HG03139 (cell line): ENCODE results near the gene IRX5.

ENCODE experiments used
- ATAC-seq: cut with Tn5 transposase; IDR thresholded peaks from one replicate; pipeline ENCODE4 v1.9.1; 2021; ENCODE audit not compliant: unreplicated experiment

IRX5 gene

GRCh38 chr16:54929090-54930004 lies 1.3 kb upstream of the IRX5 start:
- ATAC-seq = peak; percentile 92

DNA sequence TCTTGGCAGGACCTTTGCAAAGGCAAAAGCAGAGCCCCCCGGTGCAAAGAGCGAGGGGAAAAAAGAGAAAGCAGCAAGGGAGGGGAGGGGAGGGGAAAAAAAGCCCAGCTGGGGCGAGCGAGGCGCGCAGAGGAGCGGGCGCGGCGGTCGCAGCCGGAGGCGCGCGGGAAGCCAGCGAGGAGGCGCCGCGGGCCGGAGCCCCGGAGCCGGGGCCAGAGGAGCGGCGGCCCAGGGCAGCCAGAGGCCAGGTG lies 129 bp downstream of the IRX5 start:
- ATAC-seq = no peak

DNA sequence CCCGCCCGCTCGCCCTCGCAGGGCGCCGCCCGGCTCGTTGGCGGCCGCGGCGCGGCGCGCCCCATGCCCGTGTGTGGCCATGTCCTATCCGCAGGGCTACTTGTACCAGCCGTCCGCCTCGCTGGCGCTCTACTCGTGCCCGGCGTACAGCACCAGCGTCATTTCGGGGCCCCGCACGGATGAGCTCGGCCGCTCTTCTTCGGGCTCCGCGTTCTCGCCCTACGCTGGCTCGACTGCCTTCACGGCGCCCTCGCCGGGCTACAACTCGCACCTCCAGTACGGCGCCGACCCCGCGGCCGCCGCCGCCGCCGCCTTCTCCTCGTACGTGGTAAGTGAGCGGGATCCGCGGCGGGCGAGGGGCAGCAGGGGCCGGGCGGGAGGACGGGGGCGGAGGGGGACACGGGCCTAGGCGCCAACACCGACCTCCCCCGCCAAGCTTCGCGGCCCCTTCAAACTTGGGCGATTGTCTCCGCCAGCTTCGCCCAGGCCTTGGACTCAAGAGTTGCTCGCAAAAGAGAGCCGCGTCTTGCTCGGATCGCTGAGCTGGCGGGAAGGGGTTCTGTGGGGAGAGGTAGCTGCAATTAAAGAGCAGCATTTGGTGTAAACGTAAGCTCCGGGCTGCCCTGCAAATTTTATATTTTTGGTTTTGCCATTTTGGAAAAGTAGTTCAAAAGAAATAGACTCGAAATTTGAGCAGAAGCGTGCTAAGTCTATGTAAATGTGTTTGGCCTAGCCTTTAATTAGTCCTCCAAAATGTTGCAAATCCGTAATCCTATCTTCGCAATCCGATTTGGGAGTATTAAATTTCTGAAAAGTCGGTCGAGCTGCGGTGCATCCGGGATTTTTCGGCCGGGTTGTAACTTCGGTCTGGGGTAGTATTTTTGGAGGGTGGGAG lies 702 bp downstream of the IRX5 start:
- ATAC-seq = no peak

DNA sequence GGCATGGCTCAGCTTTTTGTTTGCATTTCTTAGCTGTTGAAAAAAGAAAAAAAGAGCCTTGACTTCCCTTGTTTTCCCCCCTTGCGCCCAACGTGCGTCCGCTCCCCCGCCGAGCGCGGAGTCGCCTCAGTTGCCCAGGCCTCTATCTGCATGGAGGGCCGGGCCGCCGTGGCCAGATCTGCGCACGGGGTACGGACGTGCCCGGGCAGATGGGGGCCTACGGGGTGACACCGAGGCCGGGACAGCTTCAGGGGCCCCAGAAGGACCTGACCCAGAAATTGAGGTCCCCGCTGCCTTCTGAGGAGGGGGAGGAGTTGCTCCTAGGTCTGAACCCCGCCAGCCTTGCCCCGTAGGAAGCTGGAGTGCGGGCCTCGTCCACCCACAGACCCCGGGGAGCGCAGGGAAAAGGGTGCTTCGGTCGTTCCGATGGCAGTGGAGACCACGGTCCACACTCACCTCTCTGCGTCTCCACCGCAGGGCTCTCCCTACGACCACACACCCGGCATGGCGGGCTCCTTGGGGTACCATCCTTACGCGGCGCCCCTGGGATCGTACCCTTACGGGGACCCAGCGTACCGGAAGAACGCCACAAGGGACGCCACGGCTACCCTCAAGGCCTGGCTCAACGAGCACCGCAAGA lies 1.5 kb downstream of the IRX5 start:
- no peak for ATAC-seq

- no peak for ATAC-seq
These were observed 2.1 kb downstream of the IRX5 start for GRCh38 chr16:54932737-54933254.

GRCh38 chr16:54933281-54934011 lies 2.8 kb downstream of the IRX5 start:
- ATAC-seq = no peak

DNA sequence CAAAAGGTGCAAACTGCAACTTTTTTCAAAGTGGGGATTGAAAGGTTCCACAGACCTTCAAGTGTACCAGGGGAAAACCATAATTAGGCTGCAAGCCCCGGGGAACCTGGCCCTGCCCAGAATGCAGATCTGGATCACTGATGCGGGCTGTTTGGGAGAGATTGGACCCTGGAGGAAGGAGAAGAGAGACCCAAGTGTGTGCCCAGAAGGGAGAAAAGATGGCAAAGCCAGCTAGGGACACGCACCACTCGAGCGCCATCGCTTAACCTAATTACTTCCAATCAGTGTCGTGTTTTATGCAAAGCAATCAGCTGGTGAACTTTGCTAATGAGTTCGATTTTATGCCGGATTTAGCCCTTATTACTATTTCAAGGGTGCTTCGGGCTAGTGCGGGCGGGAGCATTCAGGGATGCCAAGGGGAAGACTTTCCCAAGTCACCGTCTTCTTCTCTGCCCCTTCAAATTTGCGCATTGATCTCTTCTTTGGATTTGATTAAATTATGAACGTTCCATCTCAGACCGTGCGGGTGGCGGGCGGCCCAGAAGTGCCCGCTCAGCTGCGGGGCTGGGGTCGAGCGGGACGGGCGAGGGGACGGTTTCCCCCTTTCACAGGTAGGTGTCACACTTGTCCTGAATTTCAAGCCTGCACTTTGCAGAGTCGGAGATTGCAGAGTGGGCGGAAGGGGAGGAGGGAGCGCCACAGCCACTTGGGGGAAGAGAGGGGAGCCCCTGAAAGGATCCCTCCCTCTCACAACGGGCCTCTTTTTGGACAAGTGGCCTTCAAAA lies 4.0 kb downstream of the IRX5 start:
- ATAC-seq = no peak

GRCh38 chr16:54935266-54935968 lies 4.8 kb downstream of the IRX5 start:
- ATAC-seq = no peak

DNA sequence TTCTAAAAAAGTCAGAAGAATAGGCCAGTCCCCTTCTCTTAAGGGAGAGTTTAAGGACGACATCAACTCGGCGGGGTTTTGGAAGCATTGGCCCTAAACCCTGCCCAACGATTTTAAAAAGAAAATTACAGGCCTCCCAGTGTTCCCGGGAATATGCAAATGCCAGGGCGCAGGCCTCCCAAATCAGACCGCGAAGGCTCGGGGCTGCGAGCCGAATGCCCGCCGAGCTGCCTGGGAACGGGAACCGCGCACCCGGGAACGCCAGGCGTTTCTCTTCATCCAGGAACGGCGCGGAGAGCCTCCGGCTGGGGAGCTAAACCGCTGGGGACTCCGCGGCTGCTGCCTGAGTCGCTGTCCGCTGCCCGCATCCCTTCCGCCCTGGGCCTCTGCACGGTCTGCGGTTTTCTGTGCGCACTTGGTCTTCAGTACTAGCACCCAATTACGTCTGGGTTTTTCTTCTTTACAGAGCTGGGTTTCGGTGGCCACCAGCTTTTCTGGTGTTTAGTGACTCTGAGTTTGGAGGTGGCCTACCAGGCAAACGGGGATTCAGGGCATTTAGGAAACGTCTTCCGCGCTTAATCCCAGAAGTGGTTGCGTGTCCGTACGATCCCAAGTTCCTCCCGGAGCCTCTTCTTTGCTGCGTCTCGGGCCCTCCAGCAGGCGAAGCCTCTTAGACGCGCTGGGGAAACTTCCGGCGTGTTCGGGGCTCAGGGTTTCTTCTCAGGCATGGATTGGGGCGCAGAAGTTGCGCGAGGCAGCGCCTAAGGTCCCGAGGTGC lies 5.7 kb downstream of the IRX5 start:
- ATAC-seq = no peak

DNA sequence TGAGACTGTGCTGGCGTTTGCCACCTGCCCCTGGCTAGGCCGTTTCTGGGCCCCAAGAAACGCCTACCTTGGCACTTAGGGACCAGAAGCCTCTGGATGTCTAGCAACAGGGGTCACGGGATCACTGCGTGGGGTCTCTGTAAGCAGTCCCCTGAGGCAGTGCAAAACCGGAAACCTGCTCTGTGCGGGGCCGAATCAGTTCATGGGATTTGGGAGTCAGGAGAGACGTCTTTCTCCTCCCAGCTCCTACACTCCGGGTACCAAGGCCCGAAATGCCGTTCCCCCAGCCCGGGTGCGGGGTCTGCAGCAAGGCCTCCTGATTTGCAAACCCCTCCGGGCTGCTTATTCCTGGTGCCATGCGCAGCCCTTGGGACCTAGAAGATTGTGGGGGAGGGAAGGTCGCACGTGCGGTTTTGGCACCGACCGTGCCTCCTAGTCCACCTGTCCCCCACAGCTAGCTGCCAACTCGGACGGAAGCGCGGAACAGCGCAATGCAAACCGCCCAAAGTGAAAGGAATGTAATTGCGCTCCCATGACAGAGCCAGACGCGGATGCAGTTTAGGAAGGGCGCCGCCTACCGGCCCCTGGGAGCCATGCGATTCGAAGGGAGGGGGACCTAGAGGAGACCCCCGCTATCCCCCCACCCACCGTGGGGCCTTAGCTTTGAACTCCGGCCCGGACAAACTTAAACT lies 6.5 kb downstream of the IRX5 start:
- no peak for ATAC-seq

GRCh38 chr16:54937671-54938211 lies 7.1 kb downstream of the IRX5 start:
- no peak for ATAC-seq

GRCh38 chr16:54938212-54939028 lies 7.8 kb downstream of the IRX5 start:
- no peak for ATAC-seq

- ATAC-seq = no peak
These were observed 8.3 kb downstream of the IRX5 start for GRCh38 chr16:54939029-54939346.

DNA sequence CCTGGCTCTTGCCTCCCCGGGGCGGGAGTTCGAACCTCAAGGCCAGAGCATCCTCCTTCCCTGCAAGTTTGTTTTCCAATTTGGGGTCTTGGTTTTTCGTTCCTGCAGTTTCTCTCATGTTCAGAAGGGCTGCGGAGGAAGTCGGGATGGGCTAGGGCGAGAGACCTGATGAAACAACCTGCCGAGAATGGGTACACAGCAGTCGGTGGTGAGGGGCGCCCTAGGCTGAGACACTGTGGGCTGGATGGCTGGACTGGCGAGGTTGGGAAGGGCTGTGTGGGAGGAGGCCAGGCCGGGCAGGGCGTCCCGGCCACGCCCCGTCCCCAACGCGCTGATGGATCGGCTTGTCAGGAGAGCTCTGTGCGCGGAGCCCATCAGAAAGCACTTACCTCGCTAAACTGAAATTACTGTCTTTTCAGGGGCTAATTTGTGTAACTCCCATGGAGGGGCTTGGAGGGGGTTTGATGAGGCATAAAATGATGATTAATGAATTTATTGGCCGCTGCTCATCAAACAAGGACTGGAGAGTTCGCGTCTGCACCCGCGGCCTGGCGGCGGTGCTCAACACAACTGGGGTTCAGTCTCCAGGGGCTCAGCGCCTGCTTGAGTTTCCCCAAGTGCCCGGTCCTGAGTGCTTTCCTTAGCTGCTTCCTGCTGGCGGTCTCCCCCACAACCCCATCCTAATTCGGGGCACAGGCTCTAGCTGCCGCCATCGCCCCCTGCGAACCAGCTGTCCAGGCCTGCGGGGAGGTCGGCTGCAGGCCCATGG lies 9.0 kb downstream of the IRX5 start:
- ATAC-seq = no peak

GRCh38 chr16:54940279-54940604 lies 9.6 kb downstream of the IRX5 start:
- no peak for ATAC-seq

DNA sequence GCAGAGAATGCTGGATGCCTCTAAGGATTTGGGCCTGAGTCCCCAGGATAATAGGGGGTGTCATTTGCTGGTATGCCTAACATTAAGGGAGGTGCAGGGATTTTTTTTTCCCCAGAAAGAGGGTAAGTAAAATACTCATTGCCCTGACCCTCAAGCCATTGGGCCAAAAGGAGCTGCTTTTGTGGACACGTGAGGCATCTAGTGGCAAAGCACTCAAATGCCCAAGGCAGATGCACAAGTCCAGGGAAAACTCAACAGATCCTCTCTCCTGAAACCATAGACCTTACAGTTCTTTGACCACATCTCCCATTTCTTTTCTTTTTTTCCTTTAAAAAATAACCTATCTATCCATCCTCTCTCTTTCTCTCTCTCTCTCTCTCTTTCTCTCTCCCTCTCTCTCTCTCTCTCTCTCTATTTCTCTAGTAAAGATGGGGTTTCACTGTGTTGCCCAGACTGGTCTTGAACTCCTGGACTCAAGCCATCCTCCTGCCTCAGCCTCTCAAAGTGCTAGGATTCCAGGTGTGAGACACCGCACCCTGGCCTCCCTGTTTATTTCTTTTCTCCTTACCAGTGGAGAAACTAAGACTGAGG lies 11.8 kb downstream of the IRX5 start:
- no peak for ATAC-seq
